ENCODE results near the gene UGT1A10. TPM values are rescaled to one million over a fixed set of nuclear protein-coding genes. Genes with fewer than 3 reads are reported as not detected.

Gene UGT1A10
- total and polyA plus RNA-seq, 12 donors: not detected

- DNase-seq: no peak
- Histone ChIP-seq H3K27ac (no peak overlapping the region), H3K36me3 (no peaks in the 10 kb centered on the region), H3K27me3 (peaks cover 0 to 28% (median 3%) of the 10 kb centered on the region in 7 donors), H3K9me3 (no peaks in the 10 kb centered on the region), H3K4me1 (no peaks in the 10 kb centered on the region), H3K4me3 (no peak overlapping the region)
- intact Hi-C loops (cut with DNase I): no loop called here
- WGBS, 2 donors: 73 to 75% methylated on average over 4 of the region's 4 CpGs
- no peak for ATAC-seq
- no peak for TF ChIP-seq CTCF (IDR thresholded peaks at IDR 0.05)
Observed at GRCh38 chr2:233761040-233761769, 125.0 kb downstream of the UGT1A10 start.

- H3K36me3 ChIP-seq: no peaks in the 10 kb centered on the region
- 61 to 66% methylated on average over 7 of the region's 7 CpGs for WGBS, 2 donors
- H3K27me3 ChIP-seq: peaks cover 0 to 37% (median 12%) of the 10 kb centered on the region in 7 donors
- ATAC-seq (no peak), DNase-seq (no peak)
- H3K4me1 ChIP-seq: no peaks in the 10 kb centered on the region
- TF ChIP-seq CTCF (IDR thresholded peaks at IDR 0.05): no peak
- H3K4me3 ChIP-seq: no peak overlapping the region
- H3K9me3 ChIP-seq: no peaks in the 10 kb centered on the region
- intact Hi-C loops (cut with DNase I): no loop called here
- H3K27ac ChIP-seq: no peak overlapping the region
Observed at GRCh38 chr2:233764264-233764663, 128.0 kb downstream of the UGT1A10 start.

DNA sequence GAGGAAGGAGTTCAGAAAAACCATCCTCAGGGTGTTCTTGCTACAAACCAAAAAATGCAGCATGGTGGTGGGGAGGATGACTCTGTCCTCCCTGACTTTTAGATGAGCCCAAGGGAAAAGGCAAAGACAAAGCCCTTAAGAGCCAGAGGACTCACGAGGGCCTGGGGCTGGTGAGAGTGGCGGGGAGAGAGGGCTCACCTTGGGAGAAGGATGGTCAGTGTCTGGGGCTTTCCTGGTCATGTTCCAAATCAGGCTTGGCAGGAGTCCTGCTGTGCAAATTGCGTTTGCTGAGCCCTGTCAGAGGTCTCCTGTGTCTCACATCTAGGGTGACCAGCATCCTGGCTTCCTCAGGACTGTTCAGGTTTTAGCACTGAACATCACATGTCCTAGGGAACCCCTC is 128.5 kb downstream of the UGT1A10 start:
- intact Hi-C loops (cut with DNase I): no loop called here
- Histone ChIP-seq H3K27ac (no peak overlapping the region), H3K27me3 (peaks cover 0 to 37% (median 12%) of the 10 kb centered on the region in 7 donors), H3K9me3 (no peaks in the 10 kb centered on the region), H3K4me3 (no peak overlapping the region), H3K36me3 (no peaks in the 10 kb centered on the region), H3K4me1 (no peaks in the 10 kb centered on the region)
- ATAC-seq: no peak
- no peak for DNase-seq
- WGBS, 2 donors: 54 to 58% methylated on average over 3 of the region's 3 CpGs
- TF ChIP-seq CTCF (IDR thresholded peaks at IDR 0.05): no peak

DNA sequence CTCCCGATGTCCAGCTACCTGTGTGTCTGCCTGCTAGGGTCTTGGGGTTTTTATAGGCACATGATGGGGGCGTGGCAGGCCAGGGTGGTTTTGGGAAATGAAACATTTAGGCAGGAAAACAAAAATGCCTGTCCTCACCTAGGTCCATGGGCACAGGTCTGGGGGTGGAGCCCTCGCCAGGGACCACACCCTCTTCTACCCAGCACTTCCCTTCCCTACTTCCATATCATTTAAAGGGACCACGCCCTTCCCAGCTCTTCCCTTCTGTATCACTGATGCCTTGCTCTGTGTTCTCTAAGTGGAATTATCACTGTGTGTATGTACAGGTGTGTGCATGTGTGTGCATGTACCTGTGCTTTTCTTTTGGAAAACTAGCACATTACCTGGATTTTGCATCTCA is 130.2 kb downstream of the UGT1A10 start:
- Histone ChIP-seq H3K36me3 (no peaks in the 10 kb centered on the region), H3K4me3 (no peak overlapping the region), H3K4me1 (no peaks in the 10 kb centered on the region), H3K27ac (no peak overlapping the region), H3K9me3 (no peaks in the 10 kb centered on the region), H3K27me3 (peaks cover 0 to 37% (median 12%) of the 10 kb centered on the region in 7 donors)
- intact Hi-C loops (cut with DNase I): no loop called here
- no peak for TF ChIP-seq CTCF (IDR thresholded peaks at IDR 0.05)
- WGBS, 2 donors: 70 to 72% methylated on average over 4 of the region's 4 CpGs
- DNase-seq (no peak), ATAC-seq (no peak)
